ENCODE results near the gene TMEM191C.
"Not testable (repeated sequence)": the region's sequence is repeated elsewhere in the genome, so short reads cannot be mapped to it uniquely, and the experiment has no call there.

DNA sequence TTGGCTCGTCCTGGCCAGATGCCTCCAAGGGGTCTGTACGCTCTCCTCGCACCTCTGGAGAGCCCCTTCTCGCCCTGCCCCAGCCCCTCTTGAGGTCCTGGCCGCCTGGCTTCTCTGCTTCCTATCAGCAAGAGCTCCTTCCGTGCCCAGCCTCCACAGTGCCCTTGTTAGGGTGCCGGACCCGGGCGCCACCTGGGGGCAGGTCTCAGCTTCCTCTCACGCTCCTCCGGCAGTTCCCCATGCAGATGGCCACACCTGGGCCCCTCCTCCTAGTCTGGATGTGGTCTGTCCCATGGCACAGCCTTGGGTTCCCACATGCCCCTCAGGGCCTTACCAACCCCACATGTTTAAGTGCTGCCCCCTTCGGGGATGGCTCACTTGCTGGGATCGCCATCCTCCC lies 6.5 kb downstream of the TMEM191C start:
- TF ChIP-seq CTCF (IDR thresholded peaks at IDR 0.05; ENCODE audit: insufficient read depth, low read length, poor library complexity, severe bottlenecking); EZH2phosphoT487 (conservative IDR thresholded peaks at IDR 0.05; ENCODE audit: low read length): not testable (repeated sequence)
